SHP77 (cell line): Measurements from ENCODE around the gene CREB5.

Experiments used
- DNase-seq, 2 experiments: peaks; one replicate each; lab custom pipeline; 2025; lab: John Stamatoyannopoulos, UW

The CREB5 gene

GRCh38 chr7:28714459-28715120, 302.3 kb downstream of the CREB5 start:
- DNase-seq = no peak

GRCh38 chr7:28717445-28718054, 305.2 kb downstream of the CREB5 start:
- no peak for DNase-seq

GRCh38 chr7:28718055-28718481, 305.8 kb downstream of the CREB5 start:
- no peak for DNase-seq

DNA sequence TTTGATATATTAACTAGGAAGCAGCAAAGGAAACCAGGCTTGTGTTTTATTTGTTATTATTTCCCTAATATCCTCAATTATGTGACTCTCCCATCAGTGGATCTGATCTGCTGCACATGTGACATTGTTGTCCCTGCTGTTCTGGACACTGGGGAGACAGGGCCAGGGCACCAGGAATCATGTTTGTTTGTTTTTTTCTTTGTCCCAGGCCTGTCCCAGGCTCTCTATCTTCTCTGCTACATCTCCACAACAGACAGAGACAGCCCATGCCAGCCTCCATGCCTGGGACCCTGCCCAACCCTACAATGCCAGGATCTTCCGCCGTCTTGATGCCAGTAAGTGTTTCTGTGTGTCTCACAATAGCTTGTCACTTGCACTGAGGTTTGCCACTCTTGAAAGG, 306.2 kb downstream of the CREB5 start:
- no peak for DNase-seq

- no peak for DNase-seq
These were observed 310.4 kb downstream of the CREB5 start for GRCh38 chr7:28722684-28723083.

DNA sequence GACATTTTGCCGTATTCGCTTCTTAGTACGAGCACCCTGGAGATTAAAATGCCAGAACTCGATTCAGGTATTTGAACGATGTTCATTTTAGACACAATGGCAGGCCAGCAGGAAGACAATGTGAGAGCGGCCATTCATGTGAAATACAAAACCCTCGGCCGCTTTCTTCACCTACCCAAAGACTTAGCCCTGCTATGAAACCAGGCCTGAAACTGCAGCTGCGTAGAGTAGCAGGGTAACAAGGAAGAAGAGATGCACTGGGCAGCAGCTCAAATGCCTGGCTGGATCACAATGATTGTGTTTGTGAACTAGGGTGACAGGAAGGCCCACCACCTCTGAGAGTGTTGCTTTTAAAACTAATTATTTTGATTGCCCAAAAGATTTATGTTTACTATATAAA, 311.0 kb downstream of the CREB5 start:
- no peak for DNase-seq

- DNase-seq = no peak
These were observed 312.2 kb downstream of the CREB5 start for GRCh38 chr7:28724563-28724962.

- DNase-seq = no peak
These were observed 312.8 kb downstream of the CREB5 start for GRCh38 chr7:28725045-28725642.

- DNase-seq = no peak
These were observed 313.6 kb downstream of the CREB5 start for GRCh38 chr7:28725911-28726310.

GRCh38 chr7:28726555-28726954, 314.2 kb downstream of the CREB5 start:
- DNase-seq = no peak

GRCh38 chr7:28729281-28729680, 317.0 kb downstream of the CREB5 start:
- DNase-seq = peak; percentile 83 to 85

- peak; percentile 11 to 37 for DNase-seq
These were observed 317.4 kb downstream of the CREB5 start for GRCh38 chr7:28729727-28730126.

DNA sequence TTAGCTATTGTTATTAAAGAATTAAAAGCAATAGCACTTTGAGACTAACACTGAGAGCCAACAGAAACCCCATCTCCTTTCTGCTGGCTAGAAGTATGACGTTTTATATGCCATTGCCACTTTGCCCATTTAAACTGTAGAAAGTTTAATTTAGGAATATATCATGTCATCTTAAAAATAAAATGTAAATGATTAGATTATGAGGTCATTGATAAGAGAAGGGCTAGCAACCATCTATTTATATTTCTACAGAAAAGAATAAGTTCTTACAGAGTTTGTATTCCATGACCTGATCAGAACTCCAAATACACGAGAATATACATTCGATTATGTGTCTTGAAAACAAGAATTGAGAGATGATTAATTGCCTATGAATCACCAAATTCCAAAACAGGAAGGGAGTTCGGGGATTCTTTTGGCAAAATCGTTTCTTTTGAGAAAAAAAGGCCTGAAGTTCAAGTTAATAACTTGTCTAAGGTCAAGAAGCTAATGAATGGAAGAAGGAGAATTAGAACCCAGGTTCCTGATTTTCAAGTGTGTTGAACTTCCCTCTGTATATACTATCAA, 318.9 kb downstream of the CREB5 start:
- DNase-seq = no peak

GRCh38 chr7:28732071-28732869, 320.0 kb downstream of the CREB5 start:
- peak; percentile 18 to 23 for DNase-seq

DNA sequence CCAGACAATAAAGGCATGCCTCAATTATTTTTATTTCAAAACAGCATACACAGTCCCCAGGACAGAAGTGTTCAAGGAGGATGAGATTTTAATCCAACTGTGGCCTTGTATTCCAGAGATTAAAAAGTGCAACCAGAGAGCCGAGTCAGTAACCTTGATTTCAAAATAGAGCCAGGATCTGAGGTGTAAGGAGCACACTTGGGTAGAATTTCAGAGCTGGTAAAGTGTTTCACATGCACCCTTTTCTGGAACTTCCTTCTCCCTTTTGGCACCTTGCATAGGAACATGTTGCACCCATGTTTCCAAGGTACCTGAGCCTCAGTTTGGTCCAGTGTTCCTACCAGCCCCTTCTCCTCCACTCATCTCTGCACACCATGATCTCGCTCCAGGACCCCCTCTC, 320.7 kb downstream of the CREB5 start:
- no peak for DNase-seq

GRCh38 chr7:28738412-28738811, 326.1 kb downstream of the CREB5 start:
- no peak for DNase-seq

DNA sequence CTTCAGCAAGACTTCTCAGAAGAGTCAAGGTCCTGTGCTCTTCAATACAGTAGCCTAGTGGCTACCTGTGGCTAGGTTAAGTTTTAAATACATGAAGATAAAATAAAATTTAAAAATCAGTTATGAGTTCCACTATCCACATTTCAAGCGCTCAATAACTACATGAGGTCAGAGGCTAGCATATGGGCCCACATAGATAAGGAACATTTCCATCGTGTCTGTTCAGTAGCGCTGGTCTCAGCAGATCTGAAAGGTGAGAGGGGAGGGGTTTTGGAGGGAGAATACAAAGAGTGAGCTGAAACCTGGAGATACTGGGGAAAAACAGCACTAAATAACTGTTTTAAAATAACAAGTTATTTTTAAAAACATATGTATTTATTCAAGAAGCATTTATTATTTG, 326.8 kb downstream of the CREB5 start:
- no peak for DNase-seq

- DNase-seq = no peak
These were observed 327.5 kb downstream of the CREB5 start for GRCh38 chr7:28739826-28740225.

- no peak for DNase-seq
These were observed 332.6 kb downstream of the CREB5 start for GRCh38 chr7:28744951-28745350.

- no peak for DNase-seq
These were observed 333.0 kb downstream of the CREB5 start for GRCh38 chr7:28745351-28745750.

DNA sequence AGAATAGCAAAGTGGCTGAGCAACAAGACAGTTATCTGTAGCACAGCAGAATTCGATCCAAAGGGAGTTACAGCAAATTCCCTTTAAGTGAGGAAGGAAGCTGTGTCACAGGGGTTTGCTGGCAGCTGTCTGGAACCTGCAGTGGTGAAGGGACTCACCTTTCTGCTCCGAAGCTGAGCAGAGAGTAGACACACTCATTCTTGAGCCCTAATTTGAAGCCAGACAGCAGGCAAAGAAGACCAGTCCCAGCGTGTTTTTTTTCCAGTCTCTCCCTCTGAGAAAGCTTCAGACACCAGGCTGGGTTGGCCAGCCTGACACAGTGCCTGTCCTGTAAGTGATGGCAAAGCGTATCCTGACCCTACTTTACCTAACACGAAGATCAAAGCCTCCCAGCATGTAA, 335.1 kb downstream of the CREB5 start:
- peak in 1 of 2 experiments; percentile 20 for DNase-seq

- DNase-seq = no peak
These were observed 335.5 kb downstream of the CREB5 start for GRCh38 chr7:28747854-28748253.
